Pulmonary artery endothelial cell (primary cell): ENCODE data around the gene LRSAM1. TPM values are rescaled to one million over a fixed set of nuclear protein-coding genes. Genes with fewer than 3 reads are reported as not detected.

Experiments used
- DNase-seq: peaks from one replicate; pipeline ENCODE4 v3.0.0-alpha.2; 2011; ENCODE audit warnings: low read depth, low spot score
- total RNA-seq: library from RNA; depleted of rRNA; stranded (reverse); fragments of >200 nt; gene quantifications from 2 replicates; pipeline ENCODE4 v1.2.3, GENCODE V29; 2014

LRSAM1 gene
- total RNA-seq, 1 donor from 2014 or later: 11.7 TPM

DNA sequence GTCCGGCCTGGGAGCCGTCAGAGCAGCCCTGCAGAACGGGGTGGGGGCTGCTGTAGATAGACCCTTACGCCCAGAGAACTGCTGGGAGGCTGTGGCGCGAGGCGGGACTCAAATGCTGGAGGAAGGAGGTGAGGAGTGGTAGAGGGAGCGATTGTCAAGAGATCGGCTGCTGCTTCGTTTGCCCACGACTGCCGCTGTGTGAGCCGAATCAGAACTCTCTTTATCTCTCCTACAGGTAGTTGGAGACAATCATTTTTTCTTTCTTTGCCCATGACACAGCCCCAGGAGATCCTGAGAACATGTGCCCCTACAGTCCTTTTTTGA lies 26.7 kb upstream of the LRSAM1 start:
- no peak for DNase-seq

GRCh38 chr9:127426756-127427155 lies 24.6 kb upstream of the LRSAM1 start:
- DNase-seq: no peak

- DNase-seq: no peak
Observed at GRCh38 chr9:127428348-127428747, 23.0 kb upstream of the LRSAM1 start.

GRCh38 chr9:127430415-127430814 lies 20.9 kb upstream of the LRSAM1 start:
- DNase-seq: no peak

DNA sequence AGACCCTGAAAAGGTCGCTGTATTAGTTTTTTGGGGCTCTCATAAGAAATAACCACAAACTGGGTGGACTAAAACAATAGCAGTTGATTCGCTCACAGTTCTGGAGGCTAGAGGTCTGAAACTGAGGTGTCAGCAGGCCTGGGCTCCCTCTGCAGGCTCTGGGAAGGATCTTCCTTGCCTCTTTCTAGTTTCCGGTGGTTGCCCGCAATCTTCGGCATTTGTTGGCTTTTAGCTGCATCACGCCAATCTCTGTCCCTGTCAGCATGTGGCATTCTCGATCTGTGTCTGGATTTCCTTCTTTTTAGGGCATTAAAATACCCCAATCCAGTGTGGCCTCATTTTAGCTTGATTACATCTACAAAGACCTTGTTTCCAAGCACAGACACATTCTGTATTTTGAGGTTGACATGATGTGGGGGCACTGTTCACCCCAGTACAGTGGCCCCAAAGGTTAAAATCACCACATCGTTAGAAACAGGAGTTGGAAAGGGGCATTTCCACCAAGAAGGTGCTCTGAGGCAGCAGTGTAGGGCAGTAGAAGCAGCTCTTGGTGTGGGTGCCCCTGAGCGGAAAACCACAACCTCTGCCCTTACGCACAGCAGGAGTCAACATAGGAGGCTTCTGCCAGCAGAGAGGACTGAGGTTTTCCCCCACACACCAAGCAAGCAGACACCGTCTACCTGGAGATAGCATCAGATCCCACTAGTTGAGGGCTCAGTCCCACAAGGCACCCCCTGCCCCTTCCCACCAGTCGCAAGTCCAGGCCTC lies 13.6 kb upstream of the LRSAM1 start:
- no peak for DNase-seq

DNA sequence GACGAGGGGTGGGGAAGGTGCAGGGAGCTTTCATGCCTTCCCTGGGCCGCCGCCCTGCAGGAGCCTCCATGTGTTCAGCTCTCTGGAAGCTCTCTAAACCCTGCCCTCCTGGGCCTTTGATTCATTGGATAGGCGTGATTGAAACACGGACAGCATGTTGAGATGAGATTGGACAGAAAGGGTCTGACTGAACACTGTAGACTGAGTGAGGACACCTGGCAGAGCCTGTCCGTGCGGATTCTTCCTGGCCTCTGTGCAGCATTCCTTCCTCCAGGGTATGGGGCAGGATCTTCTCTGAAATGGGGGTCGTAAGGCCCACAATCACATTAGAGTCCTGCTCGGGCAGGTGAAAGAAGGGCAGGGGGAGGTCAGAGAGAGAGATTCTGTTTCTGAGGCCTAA lies 12.9 kb upstream of the LRSAM1 start:
- DNase-seq: no peak

GRCh38 chr9:127444283-127444920 lies 6.9 kb upstream of the LRSAM1 start:
- no peak for DNase-seq

GRCh38 chr9:127444921-127445850 lies 6.1 kb upstream of the LRSAM1 start:
- DNase-seq: no peak

DNA sequence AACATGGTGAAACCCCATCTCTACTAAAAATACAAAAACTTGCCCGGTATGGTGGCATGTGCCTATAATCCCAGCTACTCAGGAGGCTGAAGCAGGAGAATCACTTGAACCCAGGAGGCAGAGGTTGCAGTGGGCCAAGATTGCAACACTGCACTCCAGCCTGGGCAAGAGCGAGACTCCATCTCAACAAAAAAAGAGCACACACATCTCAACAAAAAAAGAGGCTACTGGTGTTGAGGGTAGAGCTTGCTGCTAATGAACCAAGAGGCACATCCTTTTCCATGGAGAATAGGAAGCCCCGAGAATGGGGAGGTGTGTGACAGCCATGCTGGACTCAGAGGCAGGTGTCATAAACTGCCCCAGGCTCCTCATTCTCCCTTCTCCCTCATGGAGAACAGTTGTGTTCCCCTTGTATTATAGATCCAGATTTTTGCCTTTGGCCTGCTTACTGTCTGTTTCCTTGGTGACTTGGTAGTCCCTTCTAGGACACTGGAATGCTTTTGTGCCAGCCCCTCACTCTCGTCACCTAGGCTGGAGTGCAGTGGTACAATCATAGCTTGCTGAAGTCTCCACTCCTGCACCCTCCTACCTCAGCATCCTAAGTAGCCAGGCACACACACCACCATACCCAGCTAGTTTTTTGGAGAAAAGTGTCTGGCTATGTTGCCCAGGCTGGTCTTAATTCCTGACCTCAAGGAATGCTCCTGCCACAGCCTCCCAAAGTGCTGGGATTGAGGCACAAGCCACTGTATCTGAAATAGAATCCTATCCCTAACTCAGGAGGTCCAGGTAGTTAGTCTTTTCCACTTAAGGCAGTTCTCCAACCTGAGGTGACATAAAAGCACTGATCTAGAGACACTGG lies 5.2 kb upstream of the LRSAM1 start:
- no peak for DNase-seq

- DNase-seq: no peak
Observed at GRCh38 chr9:127446713-127447415, 4.4 kb upstream of the LRSAM1 start.

DNA sequence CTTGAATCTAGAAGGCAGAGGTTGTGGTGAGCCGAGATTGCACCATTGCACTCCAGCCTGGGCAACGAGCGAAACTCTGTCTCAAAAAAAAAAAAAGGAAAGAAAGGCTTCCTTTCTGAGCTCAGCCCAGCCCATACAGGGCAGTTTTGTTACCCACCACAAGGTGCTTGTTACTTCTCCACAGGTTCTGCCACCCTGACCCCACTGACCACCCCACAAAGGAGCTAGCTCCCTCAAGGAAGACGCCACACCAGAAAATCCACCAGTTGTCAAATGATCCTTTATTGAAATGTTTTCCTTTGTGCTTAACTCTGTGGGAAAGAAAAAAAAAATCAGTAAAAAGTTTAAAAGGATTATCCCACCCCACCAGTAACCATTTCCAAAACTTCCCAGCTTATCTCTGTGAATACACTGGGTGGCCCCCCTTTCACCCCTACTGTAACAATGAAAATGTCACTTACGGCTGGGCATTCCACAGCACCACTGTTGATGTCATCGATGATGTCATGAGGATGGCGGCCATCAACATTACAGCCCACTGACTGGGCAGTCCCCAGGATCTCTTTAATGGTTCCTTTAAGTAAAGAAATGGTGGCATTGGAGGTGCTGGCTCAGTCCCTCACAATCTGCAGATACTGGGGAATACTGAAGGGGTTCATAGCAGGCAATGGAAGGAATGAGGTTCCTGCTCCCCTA lies 3.7 kb upstream of the LRSAM1 start:
- no peak for DNase-seq

GRCh38 chr9:127448112-127448805 lies 3.1 kb upstream of the LRSAM1 start:
- no peak for DNase-seq

DNA sequence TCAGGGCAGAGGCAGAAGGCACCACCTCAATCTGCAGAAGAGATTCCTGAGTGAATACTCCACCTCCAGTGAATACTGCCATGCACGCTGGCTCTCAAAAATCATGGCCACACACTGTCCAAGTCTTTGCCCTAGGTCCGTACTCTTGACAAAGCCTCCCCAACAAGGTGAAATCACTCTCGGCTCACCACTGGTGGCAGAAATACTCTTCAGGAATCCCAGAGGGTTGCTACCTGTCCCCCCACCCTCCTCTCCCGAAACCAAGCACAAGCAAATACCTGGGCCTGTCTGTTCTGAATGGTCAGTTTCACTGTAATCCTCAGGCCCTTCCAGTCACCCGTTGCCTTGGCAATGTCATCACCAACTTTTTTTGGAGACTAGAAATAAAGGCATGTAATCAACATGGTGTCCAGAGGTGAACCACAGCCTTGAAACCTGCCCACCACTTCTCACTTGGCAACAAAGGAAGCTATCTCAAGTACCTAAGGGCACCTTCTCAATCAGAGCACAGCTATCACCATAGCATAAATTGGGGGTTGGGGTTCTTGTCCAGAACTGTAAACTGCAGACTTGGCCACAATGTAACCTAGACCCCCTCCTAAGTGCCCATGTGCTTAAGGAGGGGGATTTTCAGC lies 1.9 kb upstream of the LRSAM1 start:
- DNase-seq: no peak

- no peak for DNase-seq
Observed at GRCh38 chr9:127450243-127450760, 1.0 kb upstream of the LRSAM1 start.

DNA sequence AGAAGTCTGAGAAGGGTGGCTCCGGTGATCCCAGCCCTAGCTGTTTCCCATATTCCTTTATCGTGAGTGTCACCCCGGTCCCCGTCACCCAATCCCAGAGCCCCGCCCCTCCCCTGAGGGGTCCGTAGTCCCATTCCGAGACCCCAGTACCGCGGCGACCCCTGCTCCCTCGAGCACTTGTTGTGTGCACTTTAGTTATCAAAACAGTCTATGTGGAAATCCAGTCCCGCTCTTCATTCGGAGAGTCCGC lies 223 bp downstream of the LRSAM1 start:
- DNase-seq: no peak

- DNase-seq: no peak
Observed at GRCh38 chr9:127451858-127452656, 747 bp downstream of the LRSAM1 start.

DNA sequence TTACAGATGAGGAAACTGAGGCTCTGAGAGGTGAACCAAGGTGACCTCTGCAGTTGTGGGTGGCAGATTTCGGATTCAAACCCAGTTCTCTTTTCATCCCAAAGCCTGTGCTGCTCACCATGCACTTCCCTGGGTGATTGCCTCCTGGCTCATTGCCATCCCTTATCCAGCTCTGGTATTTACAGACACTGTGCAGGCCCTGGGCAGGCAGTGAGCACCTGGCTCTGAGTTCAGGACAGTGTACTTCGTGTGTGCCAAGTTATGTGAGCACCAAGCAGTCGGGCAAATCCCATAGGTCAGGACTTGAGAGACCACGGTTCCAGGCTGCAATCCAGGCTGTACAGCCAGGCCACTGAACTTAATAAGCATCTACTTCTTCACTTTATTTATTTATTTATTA lies 1.4 kb downstream of the LRSAM1 start:
- no peak for DNase-seq

GRCh38 chr9:127455324-127455992 lies 4.1 kb downstream of the LRSAM1 start:
- no peak for DNase-seq
